Ishikawa (cell line): ENCODE results near the gene SDK1.

Experiments
- CREB1 ChIP-seq: IDR thresholded peaks from 2 replicates; pipeline ENCODE4 v1.6.1; 2012; ENCODE audit warnings: low read depth
- EGR1 ChIP-seq: IDR thresholded peaks from 2 replicates; pipeline ENCODE4 v1.6.1; 2012
- EP300 ChIP-seq: IDR thresholded peaks from 2 replicates; pipeline ENCODE4 v1.6.1; 2012; ENCODE audit warnings: borderline replicate concordance
- FOXM1 ChIP-seq: IDR thresholded peaks from 2 replicates; pipeline ENCODE4 v1.6.1; 2012; ENCODE audit warnings: low read depth, borderline replicate concordance
- MAX ChIP-seq: IDR thresholded peaks from 2 replicates; pipeline ENCODE4 v1.6.1; 2012
- RAD21 ChIP-seq: IDR thresholded peaks from 2 replicates; pipeline ENCODE4 v1.6.1; 2012; ENCODE audit warnings: low read depth
- TAF1 ChIP-seq: IDR thresholded peaks from 2 replicates; pipeline ENCODE4 v1.6.1; 2012; ENCODE audit warnings: low read depth, mild to moderate bottlenecking
- TEAD4 ChIP-seq: IDR thresholded peaks from 2 replicates; pipeline ENCODE4 v1.6.1; 2012
- USF1 ChIP-seq: IDR thresholded peaks from 2 replicates; pipeline ENCODE4 v1.6.1; 2012
- YY1 ChIP-seq: IDR thresholded peaks from 2 replicates; pipeline ENCODE4 v1.6.1; 2012; ENCODE audit warnings: low read depth
- ZBTB7A ChIP-seq: IDR thresholded peaks from 2 replicates; pipeline ENCODE4 v1.6.1; 2012; ENCODE audit warnings: low read depth
- TF ChIP-seq, protein P1 (sequence below): IDR thresholded peaks from 2 replicates; pipeline ENCODE4 v1.6.1; 2012; ENCODE audit warnings: low read depth, mild to moderate bottlenecking

DNA sequence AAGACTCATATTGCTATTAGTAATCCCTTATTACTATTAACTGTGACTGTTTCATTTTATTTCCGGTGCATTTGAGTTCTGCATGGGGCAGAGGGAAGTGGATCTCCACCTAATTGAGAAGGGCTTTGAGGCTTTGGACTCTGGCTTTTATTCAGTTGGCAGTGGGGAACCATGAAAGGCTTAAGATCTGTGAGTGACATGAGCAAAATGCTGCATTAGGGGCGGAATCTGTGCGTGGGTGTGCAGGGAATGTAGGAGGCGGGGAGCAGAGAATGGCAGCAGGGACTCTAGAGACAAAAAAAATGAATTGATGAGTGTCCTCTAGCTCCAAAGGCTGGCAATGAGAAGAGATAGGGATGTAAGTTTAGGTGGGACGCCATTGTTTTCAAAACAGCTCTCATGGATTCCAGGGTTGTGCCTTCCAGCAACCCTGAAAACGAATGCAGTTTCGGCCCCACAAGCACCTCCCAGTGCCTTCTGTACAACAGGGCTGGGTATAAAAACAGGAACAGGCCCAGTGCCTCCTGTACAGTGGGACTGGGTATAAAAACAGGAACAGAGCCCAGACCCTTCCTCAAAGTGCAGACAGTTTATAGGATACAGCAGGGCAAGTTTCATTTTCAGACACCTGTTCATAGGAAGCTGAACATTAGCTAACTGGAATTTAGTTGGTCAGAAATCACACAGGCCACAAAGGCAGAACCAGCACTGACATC, 717.7 kb downstream of the SDK1 start:
- TF ChIP-seq MAX: no peak
- TF ChIP-seq, protein P1, sequence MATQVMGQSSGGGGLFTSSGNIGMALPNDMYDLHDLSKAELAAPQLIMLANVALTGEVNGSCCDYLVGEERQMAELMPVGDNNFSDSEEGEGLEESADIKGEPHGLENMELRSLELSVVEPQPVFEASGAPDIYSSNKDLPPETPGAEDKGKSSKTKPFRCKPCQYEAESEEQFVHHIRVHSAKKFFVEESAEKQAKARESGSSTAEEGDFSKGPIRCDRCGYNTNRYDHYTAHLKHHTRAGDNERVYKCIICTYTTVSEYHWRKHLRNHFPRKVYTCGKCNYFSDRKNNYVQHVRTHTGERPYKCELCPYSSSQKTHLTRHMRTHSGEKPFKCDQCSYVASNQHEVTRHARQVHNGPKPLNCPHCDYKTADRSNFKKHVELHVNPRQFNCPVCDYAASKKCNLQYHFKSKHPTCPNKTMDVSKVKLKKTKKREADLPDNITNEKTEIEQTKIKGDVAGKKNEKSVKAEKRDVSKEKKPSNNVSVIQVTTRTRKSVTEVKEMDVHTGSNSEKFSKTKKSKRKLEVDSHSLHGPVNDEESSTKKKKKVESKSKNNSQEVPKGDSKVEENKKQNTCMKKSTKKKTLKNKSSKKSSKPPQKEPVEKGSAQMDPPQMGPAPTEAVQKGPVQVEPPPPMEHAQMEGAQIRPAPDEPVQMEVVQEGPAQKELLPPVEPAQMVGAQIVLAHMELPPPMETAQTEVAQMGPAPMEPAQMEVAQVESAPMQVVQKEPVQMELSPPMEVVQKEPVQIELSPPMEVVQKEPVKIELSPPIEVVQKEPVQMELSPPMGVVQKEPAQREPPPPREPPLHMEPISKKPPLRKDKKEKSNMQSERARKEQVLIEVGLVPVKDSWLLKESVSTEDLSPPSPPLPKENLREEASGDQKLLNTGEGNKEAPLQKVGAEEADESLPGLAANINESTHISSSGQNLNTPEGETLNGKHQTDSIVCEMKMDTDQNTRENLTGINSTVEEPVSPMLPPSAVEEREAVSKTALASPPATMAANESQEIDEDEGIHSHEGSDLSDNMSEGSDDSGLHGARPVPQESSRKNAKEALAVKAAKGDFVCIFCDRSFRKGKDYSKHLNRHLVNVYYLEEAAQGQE: no peak
- no peak for TF ChIP-seq EP300
- TF ChIP-seq CREB1: no peak
- no peak for TF ChIP-seq RAD21
- no peak for TF ChIP-seq EGR1
- TF ChIP-seq YY1: no peak
- TF ChIP-seq USF1: no peak
- no peak for TF ChIP-seq TAF1
- TF ChIP-seq TEAD4: no peak
- TF ChIP-seq ZBTB7A: no peak
- TF ChIP-seq FOXM1: no peak
